ENCODE data around the gene RDH16. TPM values are rescaled to one million over a fixed set of nuclear protein-coding genes. Genes with fewer than 3 reads are reported as not detected.
A peak's percentile ranks its signal among the peaks of the same experiment; 100 is the strongest.
"Not testable (repeated sequence)": the region's sequence is repeated elsewhere in the genome, so short reads cannot be mapped to it uniquely, and the experiment has no call there.

RDH16 gene
- total RNA-seq, 3 donors from 2014 or later, result 0.14 to 0.28 (median 0.19) TPM

GRCh38 chr12:56979628-56980027 lies 22.2 kb upstream of the RDH16 start:
- no peak for TF ChIP-seq CTCF (IDR thresholded peaks at IDR 0.05)
- ATAC-seq (no peak), DNase-seq (no peak)
- no peak overlapping the region for H3K4me3 ChIP-seq
- intact Hi-C loops (cut with DNase I, micrococcal nuclease), result no loop called here
- H3K4me1 ChIP-seq (ENCODE audit: low read depth), result no peaks in the 10 kb centered on the region
- H3K9me3 ChIP-seq, result no peaks in the 10 kb centered on the region
- H3K36me3 ChIP-seq (ENCODE audit: low read depth), result no peaks in the 10 kb centered on the region

DNA sequence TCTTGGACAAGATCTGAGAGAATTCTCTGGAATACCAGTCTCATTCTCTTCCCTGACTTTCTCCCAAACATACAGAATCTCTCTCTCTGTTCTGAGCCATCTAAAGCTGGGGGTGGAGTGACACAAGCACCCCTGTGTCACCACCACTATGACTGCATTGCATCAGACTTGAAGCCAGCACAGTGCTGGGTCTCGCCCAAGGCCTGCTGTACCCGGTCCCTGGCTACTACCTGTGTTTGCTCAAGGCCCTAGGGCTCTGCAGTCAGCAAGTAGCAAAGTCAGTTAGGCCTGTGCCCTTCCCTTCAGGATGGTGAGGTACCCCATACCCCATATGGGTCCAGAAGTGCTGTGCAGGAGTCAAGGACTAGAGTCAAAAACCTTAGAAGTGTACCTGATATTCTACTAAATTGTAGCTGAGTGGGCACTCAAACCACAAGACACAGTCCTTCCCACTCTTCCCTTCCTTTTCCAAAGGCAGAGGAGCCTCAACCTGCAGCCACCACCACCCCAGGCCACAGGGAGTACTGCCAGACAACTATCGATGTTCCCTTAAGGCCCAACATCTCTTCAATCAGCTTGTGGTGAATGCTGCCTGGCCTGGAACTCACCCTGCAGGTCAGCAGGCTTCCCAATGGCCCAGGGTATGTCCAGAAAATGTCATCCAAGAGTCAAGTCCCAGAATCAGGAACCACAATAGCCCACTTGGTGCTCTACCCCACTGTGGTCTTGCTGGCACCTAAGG lies 21.2 kb upstream of the RDH16 start:
- no peak for ATAC-seq
- DNase-seq, result no peak

GRCh38 chr12:56977361-56977760 lies 20.0 kb upstream of the RDH16 start:
- H3K36me3 ChIP-seq (ENCODE audit: low read depth); ATAC-seq; H3K4me3 ChIP-seq; H3K9me3 ChIP-seq; intact Hi-C loops (cut with DNase I, micrococcal nuclease); DNase-seq; H3K4me1 ChIP-seq (ENCODE audit: low read depth): not testable (repeated sequence)

More for the DNA sequence above, 21.2 kb upstream of the RDH16 start:
- Histone ChIP-seq H3K4me3 (no peak overlapping the region), H3K4me1 (ENCODE audit: low read depth) (no peaks in the 10 kb centered on the region), H3K36me3 (ENCODE audit: low read depth) (no peaks in the 10 kb centered on the region), H3K9me3 (no peaks in the 10 kb centered on the region)
- no peak for TF ChIP-seq CTCF (IDR thresholded peaks at IDR 0.05)
- intact Hi-C loops (cut with DNase I, micrococcal nuclease), result no loop called here

GRCh38 chr12:56974224-56974623 lies 16.8 kb upstream of the RDH16 start:
- H3K9me3 ChIP-seq; intact Hi-C loops (cut with DNase I, micrococcal nuclease); H3K36me3 ChIP-seq (ENCODE audit: low read depth); DNase-seq; ATAC-seq; H3K4me3 ChIP-seq; H3K4me1 ChIP-seq (ENCODE audit: low read depth): not testable (repeated sequence)

DNA sequence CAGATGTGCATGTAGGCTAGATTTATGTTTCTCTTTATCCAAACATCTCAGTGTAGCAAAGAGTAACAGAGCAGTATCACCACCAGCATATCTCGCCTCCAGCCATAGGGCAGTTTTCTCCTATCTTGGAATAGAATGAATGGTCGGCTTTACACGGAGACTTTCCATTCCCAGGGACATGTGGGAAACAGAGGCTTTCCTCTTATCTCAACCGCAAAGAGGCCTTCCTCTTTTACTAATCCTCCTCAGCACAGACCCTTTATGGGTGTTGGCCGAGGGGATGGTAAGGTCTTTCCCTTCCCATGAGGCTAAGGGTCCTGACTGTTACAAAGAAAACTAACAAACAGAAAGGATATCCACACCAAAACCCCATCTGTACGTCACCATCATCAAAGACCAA lies 11.5 kb upstream of the RDH16 start:
- DNase-seq; H3K9me3 ChIP-seq; ATAC-seq; H3K4me3 ChIP-seq; H3K36me3 ChIP-seq (ENCODE audit: low read depth); intact Hi-C loops (cut with DNase I, micrococcal nuclease); H3K4me1 ChIP-seq (ENCODE audit: low read depth): not testable (repeated sequence)

GRCh38 chr12:56965997-56966642 lies 8.7 kb upstream of the RDH16 start:
- DNase-seq, result peak in 1 of 3 donors; percentile 28
- H3K9me3 ChIP-seq; H3K4me1 ChIP-seq (ENCODE audit: low read depth); ATAC-seq; H3K36me3 ChIP-seq (ENCODE audit: low read depth); intact Hi-C loops (cut with DNase I, micrococcal nuclease); H3K4me3 ChIP-seq: not testable (repeated sequence)

DNA sequence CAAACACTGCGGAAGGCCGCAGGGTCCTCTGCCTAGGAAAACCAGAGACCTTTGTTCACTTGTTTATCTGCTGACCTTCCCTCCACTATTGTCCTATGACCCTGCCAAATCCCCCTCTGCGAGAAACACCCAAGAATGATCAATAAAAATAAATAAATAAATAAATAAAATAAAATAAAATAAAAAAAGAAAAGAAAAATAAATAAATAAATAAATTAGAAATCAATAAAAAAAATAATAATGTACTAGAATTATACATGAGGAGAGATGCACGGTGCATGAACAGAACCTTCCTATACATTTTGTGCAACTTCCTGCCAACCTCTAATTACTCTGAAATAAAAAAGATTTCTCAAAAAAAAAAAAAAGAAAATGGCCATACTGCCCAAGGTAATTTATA lies 7.7 kb upstream of the RDH16 start:
- DNase-seq; H3K4me1 ChIP-seq (ENCODE audit: low read depth); H3K36me3 ChIP-seq (ENCODE audit: low read depth); intact Hi-C loops (cut with DNase I, micrococcal nuclease); H3K9me3 ChIP-seq; ATAC-seq; H3K4me3 ChIP-seq: not testable (repeated sequence)

DNA sequence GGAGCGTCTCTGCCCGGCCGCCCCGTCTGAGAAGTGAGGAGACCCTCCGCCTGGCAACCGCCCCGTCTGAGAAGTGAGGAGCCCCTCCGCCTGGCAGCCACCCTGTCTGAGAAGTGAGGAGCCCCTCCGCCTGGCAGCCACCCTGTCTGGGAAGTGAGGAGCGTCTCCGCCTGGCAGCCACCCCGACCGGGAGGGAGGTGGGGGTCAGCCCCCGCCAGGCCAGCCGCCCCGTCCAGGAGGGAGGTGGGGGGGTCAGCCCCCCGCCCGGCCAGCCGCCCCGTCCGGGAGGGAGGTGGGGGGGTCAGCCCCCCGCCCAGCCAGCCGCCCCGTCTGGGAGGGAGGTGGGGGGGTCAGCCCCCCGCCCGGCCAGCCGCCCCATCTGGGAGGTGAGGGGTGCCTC lies 6.1 kb upstream of the RDH16 start:
- H3K4me3 ChIP-seq; H3K36me3 ChIP-seq (ENCODE audit: low read depth); H3K9me3 ChIP-seq; ATAC-seq; H3K4me1 ChIP-seq (ENCODE audit: low read depth); intact Hi-C loops (cut with DNase I, micrococcal nuclease); DNase-seq: not testable (repeated sequence)

DNA sequence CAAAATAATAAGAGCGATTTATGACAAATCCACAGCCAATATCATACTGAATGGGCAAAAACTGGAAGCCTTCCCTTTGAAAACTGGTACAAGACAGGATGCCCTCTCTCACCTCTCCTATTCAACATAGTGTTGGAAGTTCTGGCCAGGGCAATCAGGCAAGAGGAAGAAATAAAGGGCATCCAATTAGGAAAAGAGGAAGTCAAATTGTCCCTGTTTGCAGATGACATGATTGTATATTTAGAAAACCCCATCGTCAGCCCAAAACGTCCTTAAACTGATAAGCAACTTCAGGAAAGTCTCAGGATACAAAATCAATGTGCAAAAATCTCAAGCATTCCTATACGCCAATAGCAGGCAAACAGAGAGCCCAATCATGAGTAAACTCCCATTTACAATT lies 4.8 kb upstream of the RDH16 start:
- ATAC-seq; H3K9me3 ChIP-seq; H3K4me3 ChIP-seq; H3K36me3 ChIP-seq (ENCODE audit: low read depth); H3K4me1 ChIP-seq (ENCODE audit: low read depth); intact Hi-C loops (cut with DNase I, micrococcal nuclease); DNase-seq: not testable (repeated sequence)
